Esophagus squamous epithelium (tissue), 4 donors: ENCODE measurements around the gene ADGRG4.

Experiments
- POLR2A ChIP-seq, 4 donors: fragments of 450-650 bp; IDR thresholded peaks; one replicate each; pipeline ENCODE4 v1.6.1; 2017; ENCODE audit warnings: antibody characterized with exemption in 4 of 4, mild to moderate bottlenecking in 4 of 4, moderate library complexity in 3 of 4
- TF ChIP-seq, protein P1 (sequence below), 6 experiments: fragments of 450-650 bp in 4 of 6; fragments of 200-600 bp in 2 of 6; sonication (generic) in 2 of 6; IDR thresholded peaks; one replicate each; pipeline ENCODE4 v1.5.1; 2016 to 2019; ENCODE audit warnings: antibody characterized with exemption in 6 of 6, mild to moderate bottlenecking in 4 of 6, moderate library complexity in 4 of 6

DNA sequence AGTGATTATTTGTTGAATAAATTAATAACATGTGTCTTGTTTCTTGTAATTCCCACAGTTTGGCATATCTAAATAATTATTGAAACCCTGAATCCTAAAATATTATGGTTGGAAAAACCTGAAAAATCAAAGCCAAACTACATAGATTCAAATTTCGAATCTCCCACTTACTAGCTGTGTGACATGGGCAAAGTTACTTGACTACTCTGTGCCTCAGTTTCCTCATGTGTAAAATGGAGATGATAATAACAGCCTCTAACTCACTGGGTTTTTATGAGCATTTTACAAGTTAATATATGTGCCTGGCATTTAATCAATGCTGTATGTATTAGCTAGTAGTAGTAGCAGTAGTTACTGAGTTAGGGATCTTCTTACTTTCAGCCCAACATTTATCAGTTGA is 152.4 kb downstream of the ADGRG4 start:
- TF ChIP-seq, protein P1, sequence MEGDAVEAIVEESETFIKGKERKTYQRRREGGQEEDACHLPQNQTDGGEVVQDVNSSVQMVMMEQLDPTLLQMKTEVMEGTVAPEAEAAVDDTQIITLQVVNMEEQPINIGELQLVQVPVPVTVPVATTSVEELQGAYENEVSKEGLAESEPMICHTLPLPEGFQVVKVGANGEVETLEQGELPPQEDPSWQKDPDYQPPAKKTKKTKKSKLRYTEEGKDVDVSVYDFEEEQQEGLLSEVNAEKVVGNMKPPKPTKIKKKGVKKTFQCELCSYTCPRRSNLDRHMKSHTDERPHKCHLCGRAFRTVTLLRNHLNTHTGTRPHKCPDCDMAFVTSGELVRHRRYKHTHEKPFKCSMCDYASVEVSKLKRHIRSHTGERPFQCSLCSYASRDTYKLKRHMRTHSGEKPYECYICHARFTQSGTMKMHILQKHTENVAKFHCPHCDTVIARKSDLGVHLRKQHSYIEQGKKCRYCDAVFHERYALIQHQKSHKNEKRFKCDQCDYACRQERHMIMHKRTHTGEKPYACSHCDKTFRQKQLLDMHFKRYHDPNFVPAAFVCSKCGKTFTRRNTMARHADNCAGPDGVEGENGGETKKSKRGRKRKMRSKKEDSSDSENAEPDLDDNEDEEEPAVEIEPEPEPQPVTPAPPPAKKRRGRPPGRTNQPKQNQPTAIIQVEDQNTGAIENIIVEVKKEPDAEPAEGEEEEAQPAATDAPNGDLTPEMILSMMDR (IDR thresholded peaks at IDR 0.05) = no peak
- TF ChIP-seq POLR2A (IDR thresholded peaks at IDR 0.05) = no peak
